CD4-positive, alpha-beta T cell (primary cell): Measurements from ENCODE around the gene RNF41. TPM values are rescaled to one million over a fixed set of nuclear protein-coding genes. Genes with fewer than 3 reads are reported as not detected.
A peak's percentile ranks its signal among the peaks of the same experiment; 100 is the strongest.

Experiments
- ATAC-seq: fragments of 200-7000 bp; cut with Tn5 transposase; one replicate; pipeline ENCODE4 v1.10.0; 2022; ENCODE audit warnings: mild to moderate bottlenecking; ENCODE audit not compliant: poor library complexity
- CTCF ChIA-PET: fragments of 350-600 bp; sonication (Branson Sonifier 250); formaldehyde crosslinking; loops from one replicate; lab custom pipeline; 2021; ENCODE audit warnings: antibody characterized with exemption, inconsistent platforms; lab: Charles Lee
- POLR2A ChIA-PET: fragments of 350-600 bp; sonication (Branson Sonifier 250); formaldehyde crosslinking; loops from one replicate; lab custom pipeline; 2021; ENCODE audit warnings: antibody characterized with exemption, inconsistent platforms; lab: Charles Lee
- DNase-seq, 14 experiments: peaks; one replicate each; pipeline ENCODE4 v3.0.0-alpha.2; 2013 to 2020; ENCODE audit warnings: mixed read lengths in 2 of 14
- H3K27ac ChIP-seq, 2 donors: one replicate each; pipeline versions ENCODE4 v1.5.1 to v1.7.0; 2013; ENCODE audit warnings: low read length in 2 of 2, low read depth in 1 of 2, mild to moderate bottlenecking in 1 of 2
- H3K27me3 ChIP-seq, 2 experiments: 1 replicate in 1 of 2; 2 replicates in 1 of 2; pipeline versions ENCODE4 v1.6.1 to v1.7.0; 2013; ENCODE audit warnings: low read length in 2 of 2, control low read depth in 1 of 2, mild to moderate bottlenecking in 1 of 2, moderate library complexity in 1 of 2; ENCODE audit not compliant: insufficient read depth in 2 of 2, control insufficient read depth in 1 of 2
- H3K36me3 ChIP-seq: one replicate; pipeline ENCODE4 v1.6.1; 2013; ENCODE audit warnings: low read length, control low read depth; ENCODE audit not compliant: insufficient read depth
- H3K4me1 ChIP-seq: one replicate; pipeline ENCODE4 v1.6.1; 2013; ENCODE audit warnings: low read length, control low read depth; ENCODE audit not compliant: insufficient read depth
- H3K4me3 ChIP-seq: one replicate; pipeline ENCODE4 v1.5.1; 2013; ENCODE audit warnings: mild to moderate bottlenecking, low read length, moderate library complexity
- H3K9me3 ChIP-seq, 2 experiments: 1 replicate in 1 of 2; 2 replicates in 1 of 2; pipeline versions ENCODE4 v1.6.1 to v1.7.0; 2013; ENCODE audit warnings: low read length in 2 of 2, mild to moderate bottlenecking in 2 of 2, control low read depth in 1 of 2, moderate library complexity in 1 of 2; ENCODE audit not compliant: control insufficient read depth in 1 of 2, insufficient read depth in 1 of 2
- H3K27ac Mint-ChIP-seq: one replicate; pipeline ENCODE4 v1.8.0; 2020; ENCODE audit warnings: mixed read lengths
- H3K27me3 Mint-ChIP-seq: one replicate; pipeline ENCODE4 v1.8.0; 2021; ENCODE audit warnings: mixed read lengths
- H3K36me3 Mint-ChIP-seq: one replicate; pipeline ENCODE4 v1.8.0; 2021; ENCODE audit warnings: low read depth, mixed read lengths
- H3K4me1 Mint-ChIP-seq: one replicate; pipeline ENCODE4 v1.8.0; 2021; ENCODE audit warnings: low read depth, mixed read lengths
- H3K4me3 Mint-ChIP-seq: one replicate; pipeline ENCODE4 v1.8.0; 2020; ENCODE audit warnings: mild to moderate bottlenecking, mixed read lengths
- H3K9me3 Mint-ChIP-seq: one replicate; pipeline ENCODE4 v1.8.0; 2020; ENCODE audit warnings: mixed read lengths
- intact Hi-C, 2 experiments: fragments of 100-400 bp; cut with DNase I in 1 of 2; cut with micrococcal nuclease in 1 of 2; formaldehyde crosslinking; loops; one replicate each; pipeline versions ENCODE4 v1.15.1 to v1.9.0; 2023 to 2025; cut with DNase I, micrococcal nuclease
- total RNA-seq, 174 experiments: library from RNA in 2 of 174; stranded (reverse) in 2 of 174; gene quantifications; one replicate each; pipeline ENCODE4 v1.2.3 and lab custom pipeline; 2021 to 2026
- TF ChIP-seq, protein P1 (sequence below): fragments of 200-600 bp; IDR thresholded peaks from one replicate; pipeline ENCODE4 v1.8.0; 2022; ENCODE audit warnings: antibody characterized with exemption, mild to moderate bottlenecking

RNF41 gene
- total RNA-seq, 2 experiments from 2014 or later = 28.0 to 32.4 TPM

DNA sequence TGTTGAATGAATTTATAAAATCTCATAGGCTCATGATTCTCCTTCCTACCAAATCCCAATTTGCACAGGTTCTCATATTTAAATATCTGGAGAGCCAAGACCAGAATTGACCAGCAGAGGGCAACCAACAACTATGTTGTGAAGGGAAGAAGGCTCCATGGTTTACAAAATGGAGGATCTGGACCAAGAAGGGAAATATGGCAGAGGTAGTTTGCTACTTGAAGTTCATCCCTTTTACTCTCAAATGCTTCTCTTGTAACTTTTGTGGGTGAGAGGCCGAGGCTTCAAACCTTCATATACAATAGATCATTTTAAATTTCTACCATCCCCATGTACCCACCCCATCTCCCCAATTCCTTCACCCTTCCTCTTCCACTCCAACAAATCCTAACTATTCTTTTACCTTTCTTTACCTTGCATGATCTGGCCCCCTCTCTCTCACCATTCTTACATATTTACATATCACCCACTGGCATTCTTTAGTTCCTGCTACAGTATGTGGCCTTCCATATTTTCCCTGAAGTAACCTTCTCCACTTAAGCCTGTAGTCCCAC is 28.6 kb downstream of the RNF41 start:
- Mint-ChIP-seq H3K36me3 (peaks cover 23% of the 10 kb centered on the region), H3K4me1 (peaks cover 34% of the 10 kb centered on the region), H3K4me3 (peak overlapping the region; percentile 74), H3K27ac (peak overlapping the region; percentile 76), H3K9me3 (no peaks in the 10 kb centered on the region), H3K27me3 (peaks cover 5% of the 10 kb centered on the region)
- Histone ChIP-seq H3K27ac (no peak overlapping the region), H3K36me3 (no peaks in the 10 kb centered on the region), H3K4me3 (no peak overlapping the region), H3K4me1 (peaks cover 22% of the 10 kb centered on the region), H3K9me3 (no peaks in the 10 kb centered on the region), H3K27me3 (no peaks in the 10 kb centered on the region)
- TF ChIP-seq, protein P1, sequence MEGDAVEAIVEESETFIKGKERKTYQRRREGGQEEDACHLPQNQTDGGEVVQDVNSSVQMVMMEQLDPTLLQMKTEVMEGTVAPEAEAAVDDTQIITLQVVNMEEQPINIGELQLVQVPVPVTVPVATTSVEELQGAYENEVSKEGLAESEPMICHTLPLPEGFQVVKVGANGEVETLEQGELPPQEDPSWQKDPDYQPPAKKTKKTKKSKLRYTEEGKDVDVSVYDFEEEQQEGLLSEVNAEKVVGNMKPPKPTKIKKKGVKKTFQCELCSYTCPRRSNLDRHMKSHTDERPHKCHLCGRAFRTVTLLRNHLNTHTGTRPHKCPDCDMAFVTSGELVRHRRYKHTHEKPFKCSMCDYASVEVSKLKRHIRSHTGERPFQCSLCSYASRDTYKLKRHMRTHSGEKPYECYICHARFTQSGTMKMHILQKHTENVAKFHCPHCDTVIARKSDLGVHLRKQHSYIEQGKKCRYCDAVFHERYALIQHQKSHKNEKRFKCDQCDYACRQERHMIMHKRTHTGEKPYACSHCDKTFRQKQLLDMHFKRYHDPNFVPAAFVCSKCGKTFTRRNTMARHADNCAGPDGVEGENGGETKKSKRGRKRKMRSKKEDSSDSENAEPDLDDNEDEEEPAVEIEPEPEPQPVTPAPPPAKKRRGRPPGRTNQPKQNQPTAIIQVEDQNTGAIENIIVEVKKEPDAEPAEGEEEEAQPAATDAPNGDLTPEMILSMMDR = peak; percentile 74
- no peak for ATAC-seq
- POLR2A ChIA-PET = interaction anchor here (1.6 kb wide), 1 partner anchor 29 kb away, joined by 4 read pairs; the partner anchor contains the start of gene RNF41
- CTCF ChIA-PET = interaction anchor here (0.7 to 2.7 kb wide), 2 partner anchors 30 to 269 kb away, joined by 3 to 8 read pairs; partner anchors contain the start of gene RNF41
- intact Hi-C loops = loop anchor here (1.0 to 2.0 kb wide), 6 partner anchors 31 to 310 kb away; partner anchors contain the start of genes ANKRD52 (in 1 of the 2) and NABP2 (in 1 of the 2)
- peak; percentile 47 to 88 (median 64) for DNase-seq

DNA sequence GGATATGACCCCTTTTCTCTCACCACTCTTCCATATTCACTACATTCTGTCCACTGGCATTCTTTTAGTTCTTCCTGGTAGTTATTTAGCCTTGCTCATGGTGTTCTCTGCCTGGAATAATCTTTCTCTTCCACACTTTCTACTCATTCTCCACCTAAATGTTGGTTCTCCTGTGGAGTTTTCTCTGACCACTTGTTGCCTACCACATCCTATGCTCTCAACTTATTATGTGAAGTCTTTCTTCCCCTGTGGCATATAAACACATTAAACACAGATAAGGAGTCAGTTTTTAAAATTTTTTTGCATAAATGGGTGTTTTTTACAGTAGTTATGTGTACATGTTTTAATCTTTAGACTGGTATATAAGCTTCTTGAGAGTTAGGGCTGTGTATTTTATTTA is 29.1 kb downstream of the RNF41 start:
- H3K36me3 ChIP-seq = no peaks in the 10 kb centered on the region
- peaks cover 28% of the 10 kb centered on the region for H3K36me3 Mint-ChIP-seq
- CTCF ChIA-PET = interaction anchor here (2.7 kb wide), 1 partner anchor 30 kb away, joined by 8 read pairs; the partner anchor contains the start of gene RNF41

DNA sequence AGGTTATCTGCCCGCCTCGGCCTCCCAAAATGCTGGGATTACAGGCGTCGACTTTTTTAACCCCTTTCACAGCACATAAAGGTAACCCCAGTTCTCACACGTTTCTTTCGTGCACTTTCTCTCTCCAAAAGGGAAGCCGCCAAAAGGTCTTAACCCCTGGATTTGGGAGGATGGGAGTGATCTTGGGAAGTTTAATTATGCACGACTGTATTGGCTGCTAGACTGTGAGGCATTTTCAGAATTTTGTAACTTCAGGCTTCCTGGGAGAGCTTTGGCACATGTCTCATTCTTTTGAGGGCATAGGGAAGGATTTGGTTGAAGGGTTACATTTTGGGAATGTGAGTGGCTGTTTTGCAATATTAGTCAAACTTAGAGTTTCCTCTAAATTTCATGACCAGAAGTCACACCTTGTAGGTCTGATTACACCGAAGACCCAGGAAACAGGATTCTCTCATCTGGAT is 31.0 kb downstream of the RNF41 start:
- ChIA-PET POLR2A (interaction anchor here (1.4 to 4.1 kb wide), 7 partner anchors 17 to 74 kb away, joined by 3 to 116 read pairs (median 6); partner anchors contain the start of genes ESYT1, MYL6, RPL41 and ZC3H10), CTCF (interaction anchor here (2.3 to 4.7 kb wide), 3 partner anchors 32 to 144 kb away, joined by 18 to 138 read pairs (median 31); partner anchors contain the start of genes ESYT1, NABP2 and RNF41)
- Mint-ChIP-seq H3K4me3 (peak overlapping the region; percentile 99), H3K27me3 (peaks cover 5% of the 10 kb centered on the region), H3K36me3 (peaks cover 44% of the 10 kb centered on the region), H3K9me3 (no peaks in the 10 kb centered on the region), H3K4me1 (peaks cover 46% of the 10 kb centered on the region), H3K27ac (peak overlapping the region; percentile 99)
- H3K27me3 ChIP-seq = no peaks in the 10 kb centered on the region
- intact Hi-C loops = loop anchor here in 1 of 2 experiments (1.0 to 2.0 kb wide), 4 partner anchors 34 to 144 kb away; partner anchors contain the start of genes ANKRD52 and NABP2
- TF ChIP-seq, protein P1 = no peak
- H3K27ac ChIP-seq = peak overlapping the region; percentile 87 to 93
- peak overlapping the region; percentile 96 for H3K4me3 ChIP-seq
- H3K4me1 ChIP-seq = peaks cover 33% of the 10 kb centered on the region
- no peak for DNase-seq
- no peaks in the 10 kb centered on the region for H3K9me3 ChIP-seq
- peaks cover 13% of the 10 kb centered on the region for H3K36me3 ChIP-seq
- no peak for ATAC-seq

More for the DNA sequence above, 29.1 kb downstream of the RNF41 start:
- peaks cover 27% of the 10 kb centered on the region for H3K4me1 ChIP-seq
- H3K27ac Mint-ChIP-seq = peak overlapping the region; percentile 76
- DNase-seq = no peak
- POLR2A ChIA-PET = interaction anchor here (1.6 to 1.9 kb wide), 3 partner anchors 29 to 76 kb away, joined by 4 to 6 read pairs (median 4); partner anchors contain the start of genes ESYT1, RNF41 and RPL41
- no peak overlapping the region for H3K27ac ChIP-seq
- H3K4me3 Mint-ChIP-seq = peak overlapping the region; percentile 74
- H3K27me3 Mint-ChIP-seq = peaks cover 5% of the 10 kb centered on the region
- ATAC-seq = no peak
- no peaks in the 10 kb centered on the region for H3K9me3 Mint-ChIP-seq
- no peaks in the 10 kb centered on the region for H3K27me3 ChIP-seq
- no peak overlapping the region for H3K4me3 ChIP-seq
- TF ChIP-seq, protein P1 = no peak
- no peaks in the 10 kb centered on the region for H3K9me3 ChIP-seq
- intact Hi-C loops = loop anchor here (2.0 kb wide), 3 partner anchors 272 to 310 kb away; no protein-coding TSS in a partner anchor
- peaks cover 39% of the 10 kb centered on the region for H3K4me1 Mint-ChIP-seq
